HG03354 (cell line): Measurements from ENCODE around the gene DYDC1.

Experiments used
- ATAC-seq: cut with Tn5 transposase; IDR thresholded peaks from one replicate; pipeline ENCODE4 v1.9.1; 2021; ENCODE audit warnings: mild to moderate bottlenecking; ENCODE audit not compliant: unreplicated experiment, poor library complexity, severe bottlenecking

Gene DYDC1

DNA sequence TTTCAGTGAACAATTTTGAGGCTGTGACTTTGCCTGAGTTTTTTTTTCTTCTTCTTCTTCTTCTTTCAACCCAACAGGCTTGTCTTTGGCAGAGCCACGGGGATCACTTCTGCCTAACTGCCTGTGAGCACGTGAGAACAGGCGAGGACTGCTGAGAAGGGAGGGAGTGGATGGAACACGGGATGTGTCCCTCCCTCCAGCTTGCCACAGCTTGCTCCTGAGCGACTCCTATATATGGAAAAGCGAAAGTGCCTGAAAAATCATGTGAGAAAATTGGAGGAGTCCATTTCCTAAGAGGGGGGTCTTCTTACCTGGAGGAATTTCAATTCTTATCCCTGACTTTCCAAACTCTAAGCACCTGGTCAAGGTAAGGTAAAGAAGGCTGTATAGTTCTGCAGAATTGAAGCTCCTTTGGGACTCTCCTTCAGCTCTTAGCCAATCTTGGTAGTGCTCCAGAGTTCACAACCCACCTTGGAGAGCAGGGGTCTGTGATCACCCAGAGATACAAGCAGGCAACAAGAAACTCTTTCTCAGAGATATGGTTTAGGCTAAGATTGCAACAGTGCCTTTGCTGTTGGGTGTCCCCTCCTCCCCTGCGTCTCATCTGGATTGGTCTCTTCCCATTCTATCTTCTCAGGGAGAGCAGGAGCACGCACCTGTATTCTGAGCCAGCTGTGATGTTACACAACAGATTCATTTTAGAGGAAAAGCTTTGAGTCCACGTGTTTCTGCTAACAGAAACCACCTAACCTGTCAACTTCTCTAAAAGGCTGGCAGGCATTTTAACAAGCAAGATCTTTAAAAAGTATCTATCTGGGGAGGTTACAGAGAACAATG lies 66.9 kb downstream of the DYDC1 start, which contains the start of gene MAT1A:
Gene MAT1A, minus strand, starts transcription at position 208 of the 837 bp plus-strand sequence. CDS start 235 bp downstream, outside the sequence.
- no peak for ATAC-seq

- ATAC-seq: no peak
These were observed 67.7 kb downstream of the DYDC1 start for GRCh38 chr10:80288849-80289248.
